H1 (cell line): Measurements from ENCODE around the gene HOXB7. TPM values are rescaled to one million over a fixed set of nuclear protein-coding genes. Genes with fewer than 3 reads are reported as not detected.

Experiments
- ASH2L ChIP-seq: fragments of 200-600, 300-600 bp; sonication (generic); IDR thresholded peaks from one replicate; pipeline ENCODE4 v1.7.1; 2017; ENCODE audit warnings: low read length
- CTBP2 ChIP-seq: IDR thresholded peaks from 2 replicates; pipeline ENCODE4 v1.7.0; 2011; ENCODE audit warnings: borderline replicate concordance, mild to moderate bottlenecking, moderate library complexity, mixed read lengths, low read length; ENCODE audit not compliant: insufficient read depth, insufficient read length
- JUND ChIP-seq: IDR thresholded peaks from 2 replicates; pipeline ENCODE4 v1.6.1; 2011; ENCODE audit warnings: mild to moderate bottlenecking, improper control_type of control experiment, low read length
- RNF2 ChIP-seq: fragments of 200-900, 300-1000 bp; sonication (generic); IDR thresholded peaks from 2 replicates; pipeline ENCODE4 v1.7.1; 2016; ENCODE audit warnings: borderline replicate concordance, low read depth, mild to moderate bottlenecking, antibody characterized with exemption, low read length; ENCODE audit not compliant: poor library complexity, severe bottlenecking; ENCODE audit errors: missing control alignments
- SP4 ChIP-seq: IDR thresholded peaks from 2 replicates; pipeline ENCODE4 v1.6.1; 2012; ENCODE audit warnings: low read length, inconsistent platforms
- SUZ12 ChIP-seq: fragments of 200-600 bp; sonication (generic); IDR thresholded peaks from 2 replicates; pipeline ENCODE4 v1.6.1; 2012; ENCODE audit warnings: mild to moderate bottlenecking, inconsistent platforms, low read length, moderate library complexity, mixed read lengths
- TCF12 ChIP-seq: IDR thresholded peaks from 2 replicates; pipeline ENCODE4 v1.6.1; 2011; ENCODE audit warnings: low read depth, mild to moderate bottlenecking, low read length
- polyA plus RNA-seq, 7 experiments: library from polyadenylated mRNA; depleted of rRNA in 3 of 7; stranded (reverse) in 5 of 7; unstranded in 2 of 7; fragments of >200 nt in 5 of 7; fragments of 200-250 nt in 2 of 7; gene quantifications; 1 replicate in 5 of 7; 2 replicates in 1 of 7; 4 replicates in 1 of 7; pipeline versions ENCODE4 v1.2.1 to v1.2.3, GENCODE V29; 2011 to 2013; ENCODE audit warnings: missing spikeins in 2 of 7, mixed read lengths in 2 of 7
- total RNA-seq: library from RNA; stranded (reverse); fragmentation: NEBNext Ultra II Directional; extraction: Animal tissue kit (Norgen Biotek cat#: 25700); gene quantifications from 2 replicates; pipeline ENCODE4 v1.2.1, GENCODE V29; 2021

Gene HOXB7
- total and polyA plus RNA-seq, 2 of the 8 experiments (the other 6 are each of a cell fraction or from before 2014, with no cell fraction given), result not detected

DNA sequence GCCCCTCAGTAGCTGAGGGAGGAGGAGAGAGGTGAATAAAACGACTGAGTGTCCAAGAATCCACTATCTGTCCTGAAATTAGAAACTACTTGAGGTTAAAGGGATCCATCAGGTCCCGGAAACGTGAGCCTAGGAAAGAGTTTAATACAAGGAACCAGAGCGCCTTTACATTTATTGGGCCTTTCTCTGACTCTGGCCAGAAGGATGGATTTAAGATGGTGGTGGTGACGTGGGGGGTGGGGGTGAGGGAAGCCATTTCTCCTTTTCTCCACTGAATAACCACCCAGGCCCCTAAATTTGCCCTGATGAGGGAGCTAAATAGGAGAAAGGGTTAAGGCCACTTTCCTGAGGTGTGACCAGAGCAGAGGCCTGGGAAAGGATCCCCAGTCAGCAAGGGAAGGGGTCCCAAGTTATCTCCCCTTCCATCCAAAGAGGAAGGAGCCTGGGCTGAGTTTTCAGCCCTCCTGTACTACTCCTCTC, 16.3 kb upstream of the HOXB7 start (continued):
- TF ChIP-seq CTBP2 (no peak), SP4 (no peak), ASH2L (no peak), JUND (no peak), SUZ12 (peak; percentile 89; the same call in 1 of the 2 replicates), RNF2 (peak; percentile 63), TCF12 (no peak)
- TF ChIP-seq, all 59 proteins: peak for 4
